ENCODE measurements around the gene C6orf89.
A peak's percentile ranks its signal among the peaks of the same experiment; 100 is the strongest.
"Not testable (repeated sequence)": the region's sequence is repeated elsewhere in the genome, so short reads cannot be mapped to it uniquely, and the experiment has no call there.

C6orf89 gene

DNA sequence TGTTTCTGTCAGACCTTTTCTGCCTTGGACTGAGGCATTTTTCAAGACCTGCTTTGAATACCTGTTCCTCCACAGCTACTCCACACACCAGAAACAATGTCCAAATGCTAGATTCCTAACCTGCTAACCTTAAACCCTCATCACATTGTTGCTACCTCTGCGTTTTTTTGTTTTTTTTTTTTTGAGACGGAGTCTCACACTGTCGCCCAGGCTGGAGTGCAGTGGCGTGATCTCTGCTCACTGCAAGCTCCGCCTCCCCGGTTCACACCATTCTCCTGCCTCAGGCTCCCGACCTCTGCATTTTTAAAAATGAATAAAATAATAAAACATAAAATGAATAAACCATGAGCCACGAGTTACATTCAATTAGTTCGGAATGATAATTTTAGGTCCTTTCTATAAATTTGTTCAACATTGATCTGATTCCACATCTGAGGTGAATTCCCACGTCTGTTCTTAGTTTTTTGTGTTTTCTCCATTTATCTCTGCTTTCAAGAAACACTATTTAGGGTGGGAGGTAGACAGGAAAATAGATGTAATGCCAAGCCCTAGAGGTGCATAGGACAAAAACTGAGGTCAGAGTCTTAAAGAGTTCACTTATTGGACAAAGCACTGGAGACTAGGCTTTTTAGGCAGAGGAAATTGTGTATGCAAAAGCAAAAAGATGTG, 1.3 kb downstream of the C6orf89 start:
- DNase-seq, result no peak

GRCh38 chr6:36888115-36888643, 2.4 kb downstream of the C6orf89 start:
- no peak for DNase-seq

DNA sequence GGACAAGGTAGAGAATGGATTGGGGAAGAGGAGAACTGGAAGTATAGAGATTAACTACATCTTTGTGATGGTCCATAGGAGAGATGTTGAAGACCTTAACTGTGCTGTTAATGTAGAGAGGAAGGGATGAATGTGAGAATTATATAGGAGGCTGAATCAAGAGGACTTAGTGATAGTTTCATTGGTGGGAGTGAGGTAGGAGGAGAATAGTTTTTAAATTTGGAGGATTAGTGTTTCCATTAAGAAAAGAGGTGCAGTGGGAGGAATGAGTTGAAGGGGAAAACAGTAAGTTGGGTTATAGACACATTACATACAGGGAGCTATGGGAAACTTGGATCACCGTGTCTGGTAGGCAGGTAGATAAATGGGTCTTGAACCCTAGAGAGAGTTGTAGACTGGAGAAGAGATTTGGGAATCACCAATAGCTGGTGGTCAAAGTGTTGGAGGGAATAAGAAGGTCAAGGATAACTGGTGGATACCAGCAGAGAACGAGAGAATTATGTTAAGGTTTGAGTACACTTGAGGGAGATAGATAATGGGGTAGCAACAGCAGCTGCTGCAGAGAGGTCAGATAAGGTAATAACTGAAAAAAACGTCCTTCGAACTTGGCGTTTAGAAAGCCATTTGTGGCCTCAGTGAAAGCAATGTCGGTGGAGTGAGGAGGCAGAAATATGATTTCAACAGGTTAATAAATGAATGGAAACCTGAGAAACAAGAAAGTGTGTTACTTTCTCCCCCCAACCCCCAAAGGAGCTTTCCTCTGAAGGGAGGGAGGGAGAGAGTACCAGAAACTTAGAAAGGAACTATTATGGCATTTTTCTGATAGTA, 3.1 kb downstream of the C6orf89 start:
- DNase-seq, result no peak

DNA sequence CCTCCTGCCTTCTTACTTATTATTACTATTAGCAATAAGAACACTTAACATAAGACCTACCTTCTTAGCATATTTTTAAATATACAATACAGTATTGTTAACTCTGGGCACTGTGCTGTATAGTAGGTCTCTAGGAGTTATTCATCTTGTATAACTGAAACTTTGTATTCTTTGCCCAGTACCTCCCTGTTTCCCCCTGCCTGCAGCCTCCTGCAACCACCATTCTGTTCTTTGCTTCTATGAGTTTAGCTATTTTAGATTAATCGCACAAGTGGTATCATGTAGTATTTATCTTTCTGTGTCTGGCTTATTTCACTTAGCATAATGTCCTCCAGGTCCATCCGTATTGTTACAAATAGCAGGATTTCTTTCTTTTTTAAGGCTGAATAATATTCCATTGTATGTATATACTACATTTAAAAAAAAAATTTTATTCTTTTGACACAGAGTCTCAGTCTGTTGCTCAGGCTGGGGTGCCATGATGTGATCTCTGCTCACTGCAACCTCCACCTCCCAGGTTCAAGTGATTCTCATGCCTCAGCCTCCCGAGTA, 4.4 kb downstream of the C6orf89 start:
- DNase-seq, result no peak

DNA sequence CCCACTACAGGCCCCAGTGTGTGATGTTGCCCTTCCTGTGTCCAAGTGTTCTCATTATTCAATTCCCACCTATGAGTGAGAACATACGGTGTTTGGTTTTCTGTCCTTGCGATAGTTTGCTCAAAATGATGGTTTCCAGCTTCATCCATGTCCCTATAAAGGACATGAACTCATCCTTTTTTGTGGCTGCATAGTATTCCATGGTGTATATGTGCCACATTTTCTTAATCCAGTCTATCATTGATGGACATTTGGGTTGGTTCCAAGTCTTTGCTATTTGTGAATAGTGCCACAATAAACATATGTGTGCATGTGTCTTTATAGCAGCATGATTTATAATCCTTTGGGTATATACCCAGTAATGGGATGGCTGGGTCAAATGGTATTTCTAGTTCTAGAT, 5.4 kb downstream of the C6orf89 start:
- DNase-seq, result not testable (repeated sequence)

- DNase-seq, result no peak
These were observed 8.5 kb downstream of the C6orf89 start for GRCh38 chr6:36893976-36894932.

DNA sequence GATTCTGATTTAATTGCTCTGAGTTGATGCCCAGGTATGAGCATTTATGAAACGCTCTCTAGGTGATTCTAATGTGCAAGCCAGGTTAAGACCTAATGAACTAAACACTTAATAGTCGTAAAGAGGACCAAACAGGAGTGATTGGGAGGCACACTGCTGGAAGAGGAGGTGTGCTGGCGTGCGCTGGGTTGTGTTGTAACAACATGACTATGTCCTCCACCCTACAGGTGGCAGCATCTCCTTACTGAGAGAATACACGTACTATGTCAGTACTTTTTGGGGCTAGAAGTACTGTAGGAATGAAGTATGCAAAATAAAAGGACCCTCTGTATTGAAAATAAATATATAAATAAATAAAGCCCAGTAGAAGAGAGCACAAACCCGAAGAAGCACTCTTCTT, 11.9 kb downstream of the C6orf89 start:
- peak in 2 of 51 donors; percentile 7 to 14 for DNase-seq

DNA sequence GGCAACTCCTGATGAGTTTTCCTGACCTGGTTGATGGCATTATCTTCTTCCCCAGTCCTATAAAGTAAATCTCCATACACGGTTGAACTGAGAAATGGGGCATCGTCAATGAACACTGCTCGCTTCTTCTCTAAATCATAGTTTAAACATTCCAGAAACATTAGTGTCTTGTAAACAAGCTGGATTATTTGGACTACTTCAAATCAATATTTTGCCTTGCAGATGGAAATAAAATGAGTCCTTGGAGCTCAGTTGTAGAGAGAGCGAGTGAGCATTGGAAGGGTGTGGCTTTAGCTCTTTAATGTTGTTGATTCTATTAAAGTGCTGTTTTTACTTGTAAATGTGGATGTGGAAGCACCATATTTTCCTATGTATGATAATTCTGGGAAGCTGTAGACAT, 18.4 kb downstream of the C6orf89 start:
- DNase-seq, result no peak

GRCh38 chr6:36904851-36905393, 19.2 kb downstream of the C6orf89 start:
- DNase-seq, result no peak

DNA sequence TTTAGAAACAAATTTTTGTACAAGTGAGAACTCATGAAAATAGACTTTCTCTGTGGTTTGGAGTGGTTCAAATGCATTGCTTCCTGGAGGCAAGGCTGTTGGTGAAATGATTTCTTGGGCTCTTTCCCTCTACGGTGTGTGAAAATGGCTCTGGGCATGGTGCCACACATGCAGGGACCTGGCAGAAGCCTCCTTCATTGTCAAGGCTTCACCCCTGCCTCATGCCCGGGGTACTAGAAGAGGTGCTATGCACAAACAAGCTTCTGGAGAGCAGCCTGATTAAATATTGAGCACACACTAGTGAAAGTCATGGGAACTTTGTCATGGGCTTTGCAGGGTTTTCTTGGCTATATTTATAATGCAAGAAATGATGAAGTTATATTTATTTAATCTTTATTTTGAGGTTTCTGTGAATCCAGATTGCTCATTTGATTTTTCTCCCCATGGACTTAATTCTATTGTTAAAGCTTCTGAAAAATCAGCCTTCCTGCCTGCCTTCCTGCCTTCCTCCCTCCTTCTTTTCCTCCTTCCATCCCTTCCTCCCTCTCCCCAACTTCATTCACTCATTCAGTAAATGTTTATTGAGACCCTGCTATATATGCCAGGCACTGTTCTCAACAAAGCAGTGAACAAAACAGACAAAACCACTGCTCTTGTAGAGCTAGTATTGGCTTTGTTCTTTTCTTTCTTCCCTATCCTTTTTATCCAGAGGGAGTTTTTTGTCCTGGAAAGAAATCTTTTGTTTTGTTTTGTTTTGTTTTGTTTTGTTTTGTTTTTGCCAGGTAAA, 21.0 kb downstream of the C6orf89 start:
- peak in 11 of 51 donors; percentile 4 to 45 (median 25) for DNase-seq

DNA sequence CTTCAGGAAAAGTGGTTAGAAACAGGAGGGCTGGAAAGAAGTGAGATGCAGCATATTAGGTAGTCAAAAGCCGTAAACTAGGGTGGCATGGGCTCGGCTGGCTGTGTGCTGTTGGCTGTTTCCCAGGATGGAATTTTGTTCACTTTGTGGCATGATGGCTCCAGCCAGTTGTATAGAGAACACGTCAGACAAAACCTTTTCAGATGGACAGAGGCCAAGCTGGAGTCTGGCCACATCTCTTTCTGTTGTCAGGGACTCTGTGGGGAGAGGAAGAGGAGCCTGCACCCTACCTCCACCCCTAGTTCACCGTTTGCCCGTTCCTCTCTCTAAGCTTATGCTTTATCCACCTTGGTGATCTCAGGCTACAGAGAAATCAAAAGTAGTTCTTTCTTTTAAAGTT, 22.0 kb downstream of the C6orf89 start:
- DNase-seq, result peak in 21 of 51 donors; percentile 8 to 64 (median 22)

GRCh38 chr6:36908747-36909146, 23.0 kb downstream of the C6orf89 start:
- DNase-seq, result no peak

DNA sequence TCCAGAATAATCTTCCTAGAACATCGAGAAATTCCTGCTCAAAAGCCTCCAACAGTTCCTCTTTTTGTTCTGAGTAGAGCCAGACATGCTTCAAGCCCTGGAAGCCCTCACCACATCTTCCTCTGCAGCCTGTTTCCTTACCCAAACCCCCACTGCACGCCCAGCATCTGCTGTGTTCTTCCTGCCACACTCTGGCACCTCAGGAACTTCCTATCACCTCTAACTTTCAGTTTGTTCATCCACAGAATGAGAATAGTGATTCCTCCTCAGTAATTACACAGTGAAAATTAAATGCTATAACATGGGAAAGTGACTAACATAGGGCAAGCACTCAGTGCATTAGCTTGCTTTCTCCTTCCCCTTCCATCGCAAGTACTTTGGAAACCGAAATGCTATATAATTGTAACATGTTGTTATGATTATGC, 26.3 kb downstream of the C6orf89 start:
- peak in 3 of 51 donors; percentile 9 to 22 (median 16) for DNase-seq

DNA sequence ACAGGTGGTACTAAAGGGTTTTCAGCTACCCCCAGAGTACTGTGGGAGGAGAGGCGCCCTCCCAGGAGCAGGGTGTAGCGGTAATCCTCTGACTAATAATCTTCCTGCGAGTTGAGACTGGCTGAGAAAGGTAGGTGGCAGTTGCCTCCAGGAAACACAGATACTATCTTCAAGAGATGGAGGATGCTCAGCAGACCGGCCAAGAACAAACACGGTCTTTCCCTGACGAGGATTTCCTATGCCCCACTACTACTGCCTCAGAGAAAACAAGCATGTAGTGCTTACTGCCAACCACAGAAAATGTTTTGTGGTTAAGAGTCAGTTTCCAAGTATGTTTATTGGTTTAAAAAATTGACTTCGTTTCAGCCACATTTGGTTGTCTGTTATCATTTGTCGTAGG, 26.8 kb downstream of the C6orf89 start:
- DNase-seq, result peak in 3 of 51 donors; percentile 10 to 25 (median 14)

DNA sequence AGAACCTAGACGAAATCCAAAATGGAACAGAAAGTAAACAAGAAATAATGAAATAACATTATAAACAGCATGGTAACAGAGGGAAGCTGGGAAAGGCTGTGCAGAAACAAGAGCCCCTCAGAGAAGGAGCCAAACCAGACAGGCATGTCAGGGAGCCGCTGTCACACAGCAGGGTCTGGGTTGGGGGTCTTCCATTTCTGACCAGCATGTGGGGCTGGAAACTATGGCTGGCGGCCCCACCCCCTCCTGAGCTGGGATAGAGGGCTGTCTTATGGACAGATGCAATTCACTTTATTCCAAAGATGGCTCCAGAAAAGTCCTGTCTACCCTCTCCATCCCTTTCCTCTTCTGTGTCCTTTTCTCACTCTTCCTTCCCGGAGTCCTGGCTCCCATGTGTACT, 27.3 kb downstream of the C6orf89 start:
- no peak for DNase-seq

- peak in 4 of 51 donors; percentile 8 to 16 (median 12) for DNase-seq
These were observed 28.6 kb downstream of the C6orf89 start for GRCh38 chr6:36914227-36914794.

DNA sequence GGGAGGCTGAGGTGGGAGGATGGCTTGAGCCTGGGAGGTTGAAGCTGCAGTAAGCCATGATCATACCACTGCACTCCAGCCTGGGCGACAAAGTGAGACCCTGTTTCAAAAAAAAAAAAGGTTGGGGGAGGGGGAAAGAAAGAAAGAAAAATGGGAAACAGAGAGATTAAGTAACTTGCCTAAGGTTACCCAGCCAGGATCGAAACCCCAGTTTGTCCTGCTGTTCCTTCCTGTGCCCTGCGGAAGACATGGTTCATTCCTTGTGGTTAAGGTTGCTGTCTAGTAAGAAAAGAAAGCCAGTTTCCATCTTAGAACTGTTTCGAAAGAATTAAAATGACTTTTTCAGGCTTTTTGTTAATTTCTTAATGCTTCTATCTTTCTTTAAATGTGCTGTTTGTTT, 29.8 kb downstream of the C6orf89 start:
- no peak for DNase-seq

GRCh38 chr6:36916126-36916525, 30.4 kb downstream of the C6orf89 start:
- no peak for DNase-seq

DNA sequence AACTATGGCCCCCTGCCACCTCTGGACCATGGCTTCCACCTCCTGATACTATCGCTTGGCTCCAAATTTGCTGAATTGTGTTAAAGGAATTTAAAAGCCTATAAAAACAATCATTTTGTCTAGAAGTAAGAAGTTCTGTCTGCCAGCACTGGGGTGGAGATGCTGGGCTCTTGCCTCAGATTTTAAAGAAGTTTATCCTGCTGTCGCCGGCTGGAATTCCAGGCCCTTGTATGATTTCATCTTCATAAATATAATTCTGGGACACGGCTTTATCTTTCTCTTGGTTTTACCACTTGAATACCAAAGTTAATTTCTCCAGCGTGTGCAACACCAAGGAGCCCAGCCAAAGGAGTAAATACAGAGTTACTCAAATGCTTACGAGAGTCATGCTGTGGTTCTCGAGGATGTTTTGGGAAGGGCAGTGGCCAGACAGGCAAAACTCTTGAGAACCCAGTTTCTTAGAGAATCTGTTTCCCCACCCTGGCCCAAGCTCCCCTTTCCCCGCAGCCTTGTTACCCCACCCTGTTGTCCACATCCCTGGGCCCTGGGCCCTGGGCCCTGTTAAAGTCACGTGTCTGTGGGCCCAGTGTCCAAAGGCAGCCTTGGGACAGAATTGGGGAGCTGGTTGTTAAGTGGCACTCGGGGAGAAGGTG, 31.9 kb downstream of the C6orf89 start:
- no peak for DNase-seq
